GM23338 (cell line): ENCODE results near the gene C1orf74. TPM values are rescaled to one million over a fixed set of nuclear protein-coding genes. Genes with fewer than 3 reads are reported as not detected.

Source experiments
- polyA plus RNA-seq: library from polyadenylated mRNA; unstranded; fragments of >200 nt; fragmentation: Nextera tagmentation; extraction: Ambion mirVana; gene quantifications from 2 replicates; pipeline ENCODE4 v1.2.1, GENCODE V29; 2016
- total RNA-seq: library from RNA; depleted of rRNA; stranded (reverse); fragments of >200 nt; shearing (Covaris generic); gene quantifications from 2 replicates; pipeline ENCODE4 v1.2.3, GENCODE V29; 2014; rRNA removed

Gene C1orf74
- total and polyA plus RNA-seq, 2 experiments from 2014 or later: 2.8 to 3.9 TPM

Other genes with a start within 250 kb of the C1orf74 start
- 0.76 and 2.8 TPM in 2 replicates for gene CAMK1G, start 200.8 kb downstream of the C1orf74 start, total RNA-seq
- gene CAMK1G, start 200.8 kb downstream of the C1orf74 start, polyA plus RNA-seq: 0.09 and 0.32 TPM in 2 replicates
- 0.52 and 0.93 TPM in 2 replicates for gene LAMB3, start 132.1 kb downstream of the C1orf74 start, total RNA-seq
- gene LAMB3, start 132.1 kb downstream of the C1orf74 start, polyA plus RNA-seq: 0.05 and 0.19 TPM in 2 replicates
- 0.43 and 3.2 TPM in 2 replicates for gene G0S2, start 109.1 kb downstream of the C1orf74 start, total RNA-seq
- gene G0S2, start 109.1 kb downstream of the C1orf74 start, polyA plus RNA-seq: 6.0 and 8.2 TPM in 2 replicates
- gene HSD11B1, start 79.7 kb downstream of the C1orf74 start, total RNA-seq: not detected in 2 replicates
- not detected in 2 replicates for gene HSD11B1, start 79.7 kb downstream of the C1orf74 start, polyA plus RNA-seq
- not detected in 2 replicates for gene TRAF3IP3, start 28.5 kb downstream of the C1orf74 start, total RNA-seq
- 0.26 TPM in 1 of 2 replicates, not detected in the other for gene TRAF3IP3, start 28.5 kb downstream of the C1orf74 start, polyA plus RNA-seq
- 9.3 and 11.7 TPM in 2 replicates for gene IRF6, start 21.6 kb upstream of the C1orf74 start, total RNA-seq
- 4.5 and 4.6 TPM in 2 replicates for gene IRF6, start 21.6 kb upstream of the C1orf74 start, polyA plus RNA-seq
- gene UTP25, start 43.4 kb upstream of the C1orf74 start, total RNA-seq: 6.8 and 8.9 TPM in 2 replicates
- gene UTP25, start 43.4 kb upstream of the C1orf74 start, polyA plus RNA-seq: 2.6 and 3.6 TPM in 2 replicates
- gene SYT14, start 153.7 kb upstream of the C1orf74 start, total RNA-seq: 19.4 and 22.4 TPM in 2 replicates
- gene SYT14, start 153.7 kb upstream of the C1orf74 start, polyA plus RNA-seq: 4.5 and 5.2 TPM in 2 replicates